Nephron progenitor cell (in vitro differentiated cells): Measurements from ENCODE around the gene KCNMA1.
A peak's percentile ranks its signal among the peaks of the same experiment; 100 is the strongest.

Experiments used
- DNase-seq: peaks from one replicate; pipeline ENCODE4 v3.0.0; 2021
- H3K27ac Mint-ChIP-seq: 2 replicates; pipeline ENCODE4 v1.8.0; 2021; ENCODE audit warnings: mild to moderate bottlenecking, moderate library complexity, mixed read lengths
- H3K27me3 Mint-ChIP-seq: 2 replicates; pipeline ENCODE4 v1.8.0; 2021; ENCODE audit warnings: mild to moderate bottlenecking, low read depth, mixed read lengths; ENCODE audit not compliant: poor library complexity
- H3K36me3 Mint-ChIP-seq: 2 replicates; pipeline ENCODE4 v1.8.0; 2021; ENCODE audit warnings: low read depth, mixed read lengths
- H3K4me1 Mint-ChIP-seq: 2 replicates; pipeline ENCODE4 v1.8.0; 2021; ENCODE audit warnings: mixed read lengths
- H3K4me3 Mint-ChIP-seq: 2 replicates; pipeline ENCODE4 v1.8.0; 2021; ENCODE audit warnings: mild to moderate bottlenecking, moderate library complexity, mixed read lengths
- H3K9me3 Mint-ChIP-seq: 2 replicates; pipeline ENCODE4 v1.8.0; 2021; ENCODE audit warnings: mild to moderate bottlenecking, moderate library complexity, mixed read lengths
- TF ChIP-seq, protein P1 (sequence below): fragments of 200-600 bp; sonication (generic); IDR thresholded peaks from 2 replicates; pipeline ENCODE4 v1.5.0; 2021; ENCODE audit warnings: antibody characterized with exemption

KCNMA1 gene

DNA sequence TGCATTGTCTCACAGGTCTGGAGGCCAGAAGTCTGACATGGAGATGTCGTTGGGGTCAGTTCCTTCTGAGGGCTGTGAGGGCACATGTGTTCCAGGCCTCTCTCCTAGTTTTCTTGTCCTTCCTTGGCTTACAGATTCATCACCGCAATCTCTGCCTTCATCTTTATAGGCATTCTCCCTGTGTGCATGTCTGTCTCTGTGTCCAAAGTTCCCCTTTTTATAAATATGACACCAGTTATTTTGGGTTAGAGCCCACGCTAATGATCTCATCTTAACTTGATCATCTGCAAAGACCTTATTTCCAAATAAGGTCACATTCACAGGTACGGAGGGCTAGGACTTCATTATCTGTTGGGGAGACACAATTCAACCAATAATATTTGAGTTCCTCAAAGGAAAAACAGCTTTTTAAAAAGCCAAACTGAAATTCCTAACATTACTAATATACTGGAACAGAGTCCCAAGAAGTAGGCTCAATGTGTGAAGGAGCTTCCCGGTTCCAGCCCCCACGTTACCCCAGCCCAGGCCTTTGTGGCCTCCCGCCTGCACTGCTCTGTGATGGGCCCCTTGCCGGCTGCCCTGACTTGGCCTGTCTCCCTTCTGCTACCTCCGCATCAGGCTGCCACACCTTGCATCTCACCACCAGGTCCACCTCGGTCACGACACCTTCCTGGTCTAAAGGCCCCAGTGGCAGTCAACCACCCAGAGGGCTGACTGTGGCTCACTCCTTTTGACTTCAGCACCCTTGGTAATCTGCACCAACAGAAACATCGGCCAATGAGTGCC is 142.7 kb downstream of the KCNMA1 start:
- TF ChIP-seq, protein P1, sequence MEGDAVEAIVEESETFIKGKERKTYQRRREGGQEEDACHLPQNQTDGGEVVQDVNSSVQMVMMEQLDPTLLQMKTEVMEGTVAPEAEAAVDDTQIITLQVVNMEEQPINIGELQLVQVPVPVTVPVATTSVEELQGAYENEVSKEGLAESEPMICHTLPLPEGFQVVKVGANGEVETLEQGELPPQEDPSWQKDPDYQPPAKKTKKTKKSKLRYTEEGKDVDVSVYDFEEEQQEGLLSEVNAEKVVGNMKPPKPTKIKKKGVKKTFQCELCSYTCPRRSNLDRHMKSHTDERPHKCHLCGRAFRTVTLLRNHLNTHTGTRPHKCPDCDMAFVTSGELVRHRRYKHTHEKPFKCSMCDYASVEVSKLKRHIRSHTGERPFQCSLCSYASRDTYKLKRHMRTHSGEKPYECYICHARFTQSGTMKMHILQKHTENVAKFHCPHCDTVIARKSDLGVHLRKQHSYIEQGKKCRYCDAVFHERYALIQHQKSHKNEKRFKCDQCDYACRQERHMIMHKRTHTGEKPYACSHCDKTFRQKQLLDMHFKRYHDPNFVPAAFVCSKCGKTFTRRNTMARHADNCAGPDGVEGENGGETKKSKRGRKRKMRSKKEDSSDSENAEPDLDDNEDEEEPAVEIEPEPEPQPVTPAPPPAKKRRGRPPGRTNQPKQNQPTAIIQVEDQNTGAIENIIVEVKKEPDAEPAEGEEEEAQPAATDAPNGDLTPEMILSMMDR: no peak
- peaks cover 20% of the 10 kb centered on the region for H3K4me1 Mint-ChIP-seq
- no peak for DNase-seq
- H3K36me3 Mint-ChIP-seq: no peaks in the 10 kb centered on the region
- peaks cover 22% of the 10 kb centered on the region for H3K27me3 Mint-ChIP-seq
- H3K9me3 Mint-ChIP-seq: no peaks in the 10 kb centered on the region
- no peak overlapping the region for H3K4me3 Mint-ChIP-seq
- no peak overlapping the region for H3K27ac Mint-ChIP-seq

DNA sequence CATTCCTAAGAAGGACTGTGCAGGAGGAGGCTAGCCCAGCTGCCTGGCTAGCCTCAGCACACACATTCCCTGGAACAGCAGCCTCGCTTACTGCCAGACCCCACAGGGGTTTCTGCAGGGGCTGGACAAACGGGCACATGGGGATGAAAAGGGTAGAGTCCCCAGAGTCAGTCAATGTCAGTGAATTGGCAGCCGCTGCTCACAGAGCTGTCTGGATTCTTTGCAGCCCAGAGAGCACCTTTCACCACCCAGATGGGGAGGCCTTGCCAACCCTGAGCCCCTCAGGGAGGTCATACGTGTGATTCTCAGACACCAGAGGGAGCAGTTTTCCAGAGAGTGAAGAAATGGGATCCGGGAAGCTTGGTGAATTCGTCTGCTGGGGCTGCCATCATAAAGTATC is 143.3 kb downstream of the KCNMA1 start:
- H3K27ac Mint-ChIP-seq: no peak overlapping the region
- peaks cover 20% of the 10 kb centered on the region for H3K4me1 Mint-ChIP-seq
- no peaks in the 10 kb centered on the region for H3K36me3 Mint-ChIP-seq
- no peak for DNase-seq
- TF ChIP-seq, protein P1: peak; percentile 20
- no peaks in the 10 kb centered on the region for H3K9me3 Mint-ChIP-seq
- H3K27me3 Mint-ChIP-seq: peaks cover 22% of the 10 kb centered on the region
- no peak overlapping the region for H3K4me3 Mint-ChIP-seq

DNA sequence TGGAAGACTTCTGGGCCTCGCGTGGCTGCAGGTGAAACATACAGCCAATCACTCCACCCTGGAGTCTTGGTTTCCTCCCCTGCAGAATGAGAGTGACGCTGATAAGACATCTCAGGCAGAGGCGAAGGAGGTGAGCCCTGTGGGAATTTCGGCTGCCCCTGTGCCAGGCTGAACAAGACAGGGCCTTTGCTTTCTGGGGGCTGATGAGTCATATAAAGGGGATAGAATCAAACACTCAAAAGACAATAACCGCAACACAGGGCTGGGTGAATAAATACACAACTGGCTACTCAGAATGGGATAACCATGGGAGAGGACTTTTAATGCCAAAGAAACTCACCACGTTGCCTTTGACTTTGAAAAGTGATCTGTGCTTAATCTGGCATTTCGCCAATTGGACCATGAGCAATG is 143.8 kb downstream of the KCNMA1 start:
- Mint-ChIP-seq H3K27me3 (peaks cover 22% of the 10 kb centered on the region), H3K4me1 (peaks cover 20% of the 10 kb centered on the region), H3K4me3 (no peak overlapping the region), H3K36me3 (no peaks in the 10 kb centered on the region), H3K9me3 (no peaks in the 10 kb centered on the region), H3K27ac (no peak overlapping the region)
- DNase-seq: no peak
- TF ChIP-seq, protein P1: no peak

DNA sequence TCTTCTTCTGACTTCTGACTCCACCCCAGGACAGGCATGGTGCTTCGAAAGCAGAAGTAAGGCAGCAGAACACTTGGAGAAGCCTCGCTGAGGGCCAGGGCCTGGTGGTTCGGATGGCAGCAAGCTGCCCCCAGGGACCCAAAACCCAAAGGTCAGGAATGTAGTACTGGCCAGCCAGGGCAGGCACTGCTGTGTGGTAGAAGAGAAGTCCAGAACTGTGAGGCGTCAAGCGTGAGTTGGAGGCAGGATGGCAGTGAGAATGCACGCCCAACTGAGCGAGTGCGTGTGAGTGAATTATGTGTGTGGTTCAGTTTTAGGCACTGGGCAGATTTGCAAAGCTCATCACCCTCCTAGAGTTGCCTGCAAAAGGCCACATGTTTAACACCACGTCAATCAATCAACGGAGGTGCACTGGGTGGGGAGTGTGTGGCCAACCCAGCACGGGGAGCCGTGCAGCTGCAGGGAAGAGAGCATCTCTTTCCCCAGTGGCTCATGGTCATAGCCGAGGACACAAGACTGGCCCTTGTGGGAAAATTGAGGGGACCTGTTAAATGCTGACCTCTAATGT is 144.3 kb downstream of the KCNMA1 start:
- TF ChIP-seq, protein P1: no peak
- H3K9me3 Mint-ChIP-seq: no peaks in the 10 kb centered on the region
- peaks cover 20% of the 10 kb centered on the region for H3K4me1 Mint-ChIP-seq
- no peaks in the 10 kb centered on the region for H3K36me3 Mint-ChIP-seq
- H3K27me3 Mint-ChIP-seq: peaks cover 22% of the 10 kb centered on the region
- no peak for DNase-seq
- H3K4me3 Mint-ChIP-seq: no peak overlapping the region
- peak overlapping the region; percentile 61 for H3K27ac Mint-ChIP-seq

DNA sequence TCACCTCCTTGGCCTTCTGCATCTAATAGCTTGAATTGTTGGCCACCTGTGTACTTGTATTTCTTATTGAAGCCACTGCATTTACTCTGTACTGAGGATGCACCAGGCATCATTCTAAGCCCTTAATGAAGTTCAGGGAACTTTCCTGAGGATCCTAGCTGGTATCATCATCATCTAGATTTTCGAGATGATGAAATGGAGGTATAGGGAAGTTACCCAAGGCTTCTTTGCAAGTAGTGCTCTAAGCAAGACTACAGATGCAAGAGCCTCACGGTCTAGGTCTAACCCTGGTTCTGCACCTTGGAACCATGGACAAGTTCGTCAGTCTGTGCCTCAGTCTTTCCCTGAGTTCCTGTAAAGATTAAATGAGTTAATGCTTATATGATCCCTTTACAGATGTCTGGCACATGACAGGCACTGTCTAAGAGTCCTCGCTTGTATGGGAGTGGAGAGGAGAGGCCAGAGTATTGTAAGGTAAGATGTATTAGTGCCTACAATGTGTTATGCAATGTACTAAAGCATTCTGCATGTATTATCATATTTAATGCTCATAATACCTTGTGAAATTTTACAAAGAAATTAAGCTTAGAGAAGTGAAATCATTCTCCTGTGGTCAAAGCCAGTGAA is 145.1 kb downstream of the KCNMA1 start:
- TF ChIP-seq, protein P1: no peak
- H3K4me3 Mint-ChIP-seq: no peak overlapping the region
- H3K36me3 Mint-ChIP-seq: no peaks in the 10 kb centered on the region
- peaks cover 15% of the 10 kb centered on the region for H3K27me3 Mint-ChIP-seq
- no peak overlapping the region for H3K27ac Mint-ChIP-seq
- H3K4me1 Mint-ChIP-seq: peaks cover 15% of the 10 kb centered on the region
- H3K9me3 Mint-ChIP-seq: no peaks in the 10 kb centered on the region
- no peak for DNase-seq
